Neural cell (in vitro differentiated cells): ENCODE data around the gene PTPRF. TPM values are rescaled to one million over a fixed set of nuclear protein-coding genes. Genes with fewer than 3 reads are reported as not detected.
A peak's percentile ranks its signal among the peaks of the same experiment; 100 is the strongest.

Experiments
- H2AFZ ChIP-seq: fragments of 200-600, 300-800 bp; sonication (generic), shearing (Covaris generic); 2 replicates; pipeline ENCODE4 v1.6.0; 2014; ENCODE audit warnings: low read depth, mild to moderate bottlenecking, antibody characterized with exemption, low read length, moderate library complexity
- H3F3A ChIP-seq: fragments of 200-600 bp; shearing (Covaris generic); 2 replicates; pipeline ENCODE4 v1.6.1; 2016; ENCODE audit warnings: mild to moderate bottlenecking, moderate library complexity, mixed read lengths, antibody characterized with exemption, low read length; ENCODE audit not compliant: insufficient read depth, poor library complexity, severe bottlenecking
- H3K27ac ChIP-seq: fragments of 200-600, 300-800 bp; sonication (generic), shearing (Covaris generic); 2 replicates; pipeline ENCODE4 v1.5.1; 2014; ENCODE audit warnings: mild to moderate bottlenecking, low read length, moderate library complexity
- H3K27me3 ChIP-seq: fragments of 300-800, 200-600 bp; sonication (generic), shearing (Covaris generic); 2 replicates; pipeline ENCODE4 v1.6.0; 2014; ENCODE audit warnings: mild to moderate bottlenecking, low read depth, low read length, moderate library complexity; ENCODE audit not compliant: insufficient read depth
- H3K36me3 ChIP-seq: fragments of 300-800, 200-600 bp; sonication (generic), shearing (Covaris generic); 2 replicates; pipeline ENCODE4 v1.5.1; 2014; ENCODE audit warnings: mild to moderate bottlenecking, antibody characterized with exemption, low read length, moderate library complexity; ENCODE audit not compliant: insufficient read depth
- H3K4me2 ChIP-seq: fragments of 300-800, 200-600 bp; sonication (generic), shearing (Covaris generic); 2 replicates; pipeline ENCODE4 v1.6.0; 2014; ENCODE audit warnings: mild to moderate bottlenecking, low read length
- H3K4me3 ChIP-seq: fragments of 300-800, 200-600 bp; sonication (generic), shearing (Covaris generic); 2 replicates; pipeline ENCODE4 v1.5.1; 2014; ENCODE audit warnings: mild to moderate bottlenecking, low read length, moderate library complexity
- H3K79me2 ChIP-seq: fragments of 200-600 bp; shearing (Covaris generic); replicated peaks from 2 replicates; pipeline ENCODE4 v1.6.0; 2014; ENCODE audit warnings: mild to moderate bottlenecking, low read length, moderate library complexity; ENCODE audit not compliant: insufficient read depth
- H3K9ac ChIP-seq: fragments of 300-800, 200-600 bp; sonication (generic), shearing (Covaris generic); 2 replicates; pipeline ENCODE4 v1.6.1; 2016; ENCODE audit warnings: mild to moderate bottlenecking, low read length, mixed read lengths
- H3K9me2 ChIP-seq: fragments of 200-600 bp; shearing (Covaris generic); 2 replicates; pipeline ENCODE4 v1.6.1; 2016; ENCODE audit warnings: mild to moderate bottlenecking, low read length, mixed read lengths; ENCODE audit not compliant: insufficient read depth
- H3K9me3 ChIP-seq: fragments of 200-600, 300-800 bp; sonication (generic), shearing (Covaris generic); 2 replicates; pipeline ENCODE4 v1.6.1; 2016; ENCODE audit warnings: mild to moderate bottlenecking, mixed run types, low read length, moderate library complexity, mixed read lengths
- H4K20me1 ChIP-seq: fragments of 200-600 bp; shearing (Covaris generic); 2 replicates; pipeline ENCODE4 v1.6.1; 2016; ENCODE audit warnings: mild to moderate bottlenecking, mixed run types; ENCODE audit not compliant: insufficient read depth
- CTCF ChIP-seq: fragments of 450-650 bp; IDR thresholded peaks from 2 replicates; pipeline ENCODE4 v1.5.1; 2014; ENCODE audit warnings: antibody characterized with exemption, mild to moderate bottlenecking, moderate library complexity; ENCODE audit not compliant: poor library complexity, severe bottlenecking
- EP300 ChIP-seq: fragments of 450-650 bp; conservative IDR thresholded peaks from 2 replicates; pipeline ENCODE4 v1.6.1; 2014; ENCODE audit warnings: antibody characterized with exemption, mild to moderate bottlenecking, moderate library complexity; ENCODE audit not compliant: poor library complexity, severe bottlenecking
- EZH2 ChIP-seq: fragments of 200-600, 300-800 bp; shearing (Covaris generic), sonication (generic); IDR thresholded peaks from 2 replicates; pipeline ENCODE4 v1.6.1; 2014; ENCODE audit warnings: antibody characterized with exemption, low read length, borderline replicate concordance, mild to moderate bottlenecking; ENCODE audit not compliant: insufficient read depth, poor library complexity, severe bottlenecking
- MXI1 ChIP-seq: fragments of 450-650 bp; conservative IDR thresholded peaks from 2 replicates; pipeline ENCODE4 v1.6.1; 2014; ENCODE audit warnings: antibody characterized with exemption, mild to moderate bottlenecking; ENCODE audit not compliant: poor library complexity, severe bottlenecking
- POLR2AphosphoS5 ChIP-seq: IDR thresholded peaks from 2 replicates; pipeline ENCODE4 v1.6.1; 2012
- RAD21 ChIP-seq: fragments of 450-650 bp; conservative IDR thresholded peaks from 2 replicates; pipeline ENCODE4 v1.6.1; 2014; ENCODE audit warnings: antibody characterized with exemption, mild to moderate bottlenecking, moderate library complexity
- REST ChIP-seq: IDR thresholded peaks from 2 replicates; pipeline ENCODE4 v1.6.1; 2012; ENCODE audit warnings: borderline replicate concordance
- SMC3 ChIP-seq: fragments of 450-650 bp; conservative IDR thresholded peaks from 2 replicates; pipeline ENCODE4 v1.6.1; 2014; ENCODE audit warnings: antibody characterized with exemption, mild to moderate bottlenecking, moderate library complexity; ENCODE audit not compliant: poor library complexity
- TAF1 ChIP-seq: IDR thresholded peaks from 2 replicates; pipeline ENCODE4 v1.6.1; 2012; ENCODE audit warnings: low read depth
- polyA plus RNA-seq: library from polyadenylated mRNA; depleted of rRNA; stranded (reverse); fragments of >200 nt; gene quantifications from 2 replicates; pipeline ENCODE4 v1.2.3, GENCODE V29; 2014

The PTPRF gene
- polyA plus RNA-seq, 1 donor from 2014 or later, result 66.6 TPM

- Histone ChIP-seq H3K27ac (no peak overlapping the region), H3K9me2 (no peaks in the 10 kb centered on the region), H3K27me3 (no peaks in the 10 kb centered on the region), H3K4me3 (peak overlapping the region; percentile 34), H3K9me3 (no peaks in the 10 kb centered on the region), H3K36me3 (no peaks in the 10 kb centered on the region), H3K79me2 (no peaks in the 10 kb centered on the region), H4K20me1 (no peaks in the 10 kb centered on the region), H2AFZ (no peak overlapping the region), H3F3A (no peaks in the 10 kb centered on the region), H3K9ac (no peak overlapping the region), H3K4me2 (no peak overlapping the region)
- TF ChIP-seq TAF1 (no peak), EZH2 (no peak), CTCF (no peak), REST (no peak), RAD21 (no peak), SMC3 (no peak), EP300 (no peak), POLR2AphosphoS5 (no peak), MXI1 (no peak)
These were observed 54.9 kb downstream of the PTPRF start for GRCh38 chr1:43585557-43585956.

GRCh38 chr1:43586136-43586731 lies 55.6 kb downstream of the PTPRF start:
- Histone ChIP-seq H3K9ac (no peak overlapping the region), H3K4me3 (no peak overlapping the region), H3K79me2 (no peaks in the 10 kb centered on the region), H3K27me3 (no peaks in the 10 kb centered on the region), H4K20me1 (no peaks in the 10 kb centered on the region), H3K9me2 (no peaks in the 10 kb centered on the region), H3K27ac (no peak overlapping the region), H3K36me3 (no peaks in the 10 kb centered on the region), H3K4me2 (no peak overlapping the region), H3K9me3 (no peaks in the 10 kb centered on the region), H2AFZ (no peak overlapping the region), H3F3A (no peaks in the 10 kb centered on the region)
- no peak for TF ChIP-seq POLR2AphosphoS5
- TF ChIP-seq SMC3, result no peak
- no peak for TF ChIP-seq TAF1

- Histone ChIP-seq H3K27me3 (no peaks in the 10 kb centered on the region), H3K9me3 (no peaks in the 10 kb centered on the region), H3K79me2 (no peaks in the 10 kb centered on the region), H3K4me2 (no peak overlapping the region), H3K27ac (no peak overlapping the region), H3K9ac (no peak overlapping the region), H2AFZ (no peak overlapping the region), H3K9me2 (no peaks in the 10 kb centered on the region), H4K20me1 (no peaks in the 10 kb centered on the region), H3K4me3 (no peak overlapping the region), H3K36me3 (no peaks in the 10 kb centered on the region), H3F3A (no peaks in the 10 kb centered on the region)
- no peak for TF ChIP-seq TAF1
- no peak for TF ChIP-seq RAD21
- no peak for TF ChIP-seq REST
- no peak for TF ChIP-seq MXI1
- no peak for TF ChIP-seq CTCF
- no peak for TF ChIP-seq POLR2AphosphoS5
These were observed 56.3 kb downstream of the PTPRF start for GRCh38 chr1:43587001-43587400.
